OCI-LY7 (cell line): ENCODE data around the gene SPATS1. TPM values are rescaled to one million over a fixed set of nuclear protein-coding genes. Genes with fewer than 3 reads are reported as not detected.

Experiments
- BruUV-seq: library from RNA; stranded (reverse); fragments of 400-500 nt; replicated peaks from 2 replicates; lab custom pipeline; 2021; lab: Mats Ljungman, UMichigan
- CTCF ChIA-PET: fragments of 300-600 bp; sonication (Branson Sonifier 250); formaldehyde crosslinking; loops from one replicate; lab custom pipeline; 2022; ENCODE audit warnings: antibody characterized with exemption; ENCODE audit not compliant: unreplicated experiment; lab: Charles Lee
- POLR2A ChIA-PET: fragments of 300-600 bp; sonication (Branson Sonifier 250); formaldehyde crosslinking; loops from one replicate; lab custom pipeline; 2022; ENCODE audit warnings: antibody characterized with exemption; lab: Charles Lee
- DNase-seq: peaks from one replicate; pipeline ENCODE4 v3.0.0-alpha.2; 2015; ENCODE audit warnings: low spot score
- H2AFZ ChIP-seq: fragments of 200-600 bp; sonication (generic), shearing (Covaris generic); 2 replicates; pipeline ENCODE4 v1.6.1; 2014; ENCODE audit warnings: mild to moderate bottlenecking, antibody characterized with exemption, low read length, moderate library complexity
- H3K27ac ChIP-seq: fragments of 200-600 bp; sonication (generic); 2 replicates; pipeline ENCODE4 v1.5.1; 2014; ENCODE audit warnings: mixed run types, low read depth, mild to moderate bottlenecking, moderate library complexity, low read length, inconsistent platforms; ENCODE audit not compliant: poor library complexity, severe bottlenecking
- H3K36me3 ChIP-seq: fragments of 200-600 bp; sonication (generic); 2 replicates; pipeline ENCODE4 v1.6.1; 2014; ENCODE audit warnings: mild to moderate bottlenecking, antibody characterized with exemption, low read length, moderate library complexity, mixed read lengths; ENCODE audit not compliant: insufficient read depth
- H3K4me1 ChIP-seq: fragments of 200-600 bp; sonication (generic); 2 replicates; pipeline ENCODE4 v1.5.1; 2014; ENCODE audit warnings: mild to moderate bottlenecking, low read length; ENCODE audit not compliant: insufficient read depth, poor library complexity, severe bottlenecking
- H3K4me2 ChIP-seq: fragments of 200-600 bp; sonication (generic); 2 replicates; pipeline ENCODE4 v1.6.1; 2014; ENCODE audit warnings: mild to moderate bottlenecking, low read length
- H3K4me3 ChIP-seq: fragments of 200-600 bp; sonication (generic); 2 replicates; pipeline ENCODE4 v1.5.1; 2014; ENCODE audit warnings: mild to moderate bottlenecking, low read depth, low read length; ENCODE audit not compliant: poor library complexity, severe bottlenecking
- H3K79me2 ChIP-seq: fragments of 200-600 bp; sonication (generic); 2 replicates; pipeline ENCODE4 v1.6.1; 2016; ENCODE audit warnings: low read depth, mild to moderate bottlenecking, low read length, moderate library complexity, mixed read lengths; ENCODE audit not compliant: insufficient read depth
- H3K9me2 ChIP-seq: fragments of 200-600 bp; sonication (generic); 2 replicates; pipeline ENCODE4 v1.6.1; 2016; ENCODE audit warnings: mild to moderate bottlenecking, low read length, mixed read lengths; ENCODE audit not compliant: insufficient read depth
- H3K9me3 ChIP-seq: fragments of 200-600 bp; sonication (generic); 2 replicates; pipeline ENCODE4 v1.6.1; 2014; ENCODE audit warnings: mild to moderate bottlenecking, mixed run types, low read length, mixed read lengths
- H4K20me1 ChIP-seq: fragments of 200-600 bp; sonication (generic); 2 replicates; pipeline ENCODE4 v1.6.1; 2014; ENCODE audit warnings: mild to moderate bottlenecking, antibody characterized with exemption, low read length, moderate library complexity, mixed read lengths; ENCODE audit not compliant: insufficient read depth
- EZH2phosphoT487 ChIP-seq: fragments of 200-600 bp; sonication (generic); IDR thresholded peaks from 2 replicates; pipeline ENCODE4 v1.6.1; 2018; ENCODE audit warnings: low read depth, borderline replicate concordance, mild to moderate bottlenecking, mixed run types, antibody characterized with exemption, low read length, moderate library complexity, mixed read lengths
- intact Hi-C: fragments of 100-400 bp; cut with micrococcal nuclease; formaldehyde crosslinking; loops from one replicate; pipeline ENCODE4 v1.10.0; 2022; ENCODE audit not compliant: unreplicated experiment
- total RNA-seq, 2 experiments: library from RNA; depleted of rRNA in 1 of 2; stranded (reverse); fragments of >200 nt in 1 of 2; shearing (Covaris generic) in 1 of 2; gene quantifications; 2 replicates each; pipeline ENCODE4 v1.2.3, GENCODE V29; 2014 to 2022
- TF ChIP-seq, protein P1 (sequence below): fragments of 200-600 bp; sonication (generic); conservative IDR thresholded peaks from 2 replicates; pipeline ENCODE4 v1.5.1; 2014; ENCODE audit warnings: mild to moderate bottlenecking, antibody characterized with exemption, low read length, moderate library complexity, mixed read lengths

SPATS1 gene
- total RNA-seq, 2 experiments from 2014 or later, result not detected

DNA sequence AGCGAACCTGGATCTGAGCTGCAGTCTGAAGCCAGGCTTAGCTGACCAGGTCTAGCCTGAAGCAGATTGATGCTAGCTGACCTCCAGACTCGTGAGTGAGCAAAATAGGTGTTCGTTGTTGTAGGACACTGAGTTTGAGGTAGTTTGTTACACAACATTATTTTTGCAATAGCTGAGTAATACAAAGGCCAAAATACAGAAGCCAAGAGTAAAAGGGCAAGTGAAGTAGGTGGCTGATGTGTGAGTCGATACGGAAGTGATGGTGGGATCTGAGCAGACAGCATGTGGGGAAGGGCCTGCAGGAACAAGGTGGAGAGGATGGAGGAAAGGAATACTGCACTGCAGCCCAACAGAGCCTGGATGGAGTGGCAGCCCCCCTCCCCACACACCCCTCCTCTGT, 8.5 kb upstream of the SPATS1 start:
- Histone ChIP-seq H3K4me2 (no peak overlapping the region), H3K79me2 (no peaks in the 10 kb centered on the region), H3K9me3 (no peaks in the 10 kb centered on the region), H3K4me3 (no peak overlapping the region), H3K27ac (no peak overlapping the region), H2AFZ (no peak overlapping the region), H4K20me1 (no peaks in the 10 kb centered on the region), H3K36me3 (no peaks in the 10 kb centered on the region), H3K4me1 (no peaks in the 10 kb centered on the region), H3K9me2 (no peaks in the 10 kb centered on the region)
- ChIA-PET POLR2A (interaction anchor here (0.6 kb wide), 1 partner anchor 694 kb away, joined by 3 read pairs; no protein-coding TSS in a partner anchor), CTCF (no interaction called here)
- intact Hi-C loops, result no loop called here
- TF ChIP-seq, protein P1, sequence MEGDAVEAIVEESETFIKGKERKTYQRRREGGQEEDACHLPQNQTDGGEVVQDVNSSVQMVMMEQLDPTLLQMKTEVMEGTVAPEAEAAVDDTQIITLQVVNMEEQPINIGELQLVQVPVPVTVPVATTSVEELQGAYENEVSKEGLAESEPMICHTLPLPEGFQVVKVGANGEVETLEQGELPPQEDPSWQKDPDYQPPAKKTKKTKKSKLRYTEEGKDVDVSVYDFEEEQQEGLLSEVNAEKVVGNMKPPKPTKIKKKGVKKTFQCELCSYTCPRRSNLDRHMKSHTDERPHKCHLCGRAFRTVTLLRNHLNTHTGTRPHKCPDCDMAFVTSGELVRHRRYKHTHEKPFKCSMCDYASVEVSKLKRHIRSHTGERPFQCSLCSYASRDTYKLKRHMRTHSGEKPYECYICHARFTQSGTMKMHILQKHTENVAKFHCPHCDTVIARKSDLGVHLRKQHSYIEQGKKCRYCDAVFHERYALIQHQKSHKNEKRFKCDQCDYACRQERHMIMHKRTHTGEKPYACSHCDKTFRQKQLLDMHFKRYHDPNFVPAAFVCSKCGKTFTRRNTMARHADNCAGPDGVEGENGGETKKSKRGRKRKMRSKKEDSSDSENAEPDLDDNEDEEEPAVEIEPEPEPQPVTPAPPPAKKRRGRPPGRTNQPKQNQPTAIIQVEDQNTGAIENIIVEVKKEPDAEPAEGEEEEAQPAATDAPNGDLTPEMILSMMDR, result no peak
- no peak for TF ChIP-seq EZH2phosphoT487
- no TSS peak for BruUV-seq
- no peak for DNase-seq

DNA sequence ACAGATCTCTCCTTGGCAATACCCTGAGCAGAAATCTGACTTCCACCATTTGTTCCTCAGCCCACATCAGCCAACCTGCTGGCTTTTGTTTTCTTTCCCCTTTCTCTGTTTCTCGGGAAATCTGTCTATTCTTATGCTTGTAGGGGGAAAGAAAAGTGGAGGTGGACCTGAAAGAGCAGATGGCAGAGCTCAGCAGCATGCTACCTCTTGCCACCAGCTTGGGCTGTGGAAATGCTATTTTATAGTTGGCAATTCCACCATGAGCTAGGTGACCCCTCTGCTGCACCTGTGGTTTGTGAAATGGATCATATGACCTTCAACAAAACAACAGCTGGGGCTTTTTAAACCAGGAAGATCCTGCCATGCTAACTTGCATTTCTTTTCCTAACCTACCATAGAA, 6.8 kb upstream of the SPATS1 start:
- Histone ChIP-seq H3K4me3 (no peak overlapping the region), H3K4me2 (no peak overlapping the region), H3K36me3 (no peaks in the 10 kb centered on the region), H3K4me1 (no peaks in the 10 kb centered on the region), H4K20me1 (no peaks in the 10 kb centered on the region), H3K27ac (no peak overlapping the region), H3K79me2 (no peaks in the 10 kb centered on the region), H3K9me3 (no peaks in the 10 kb centered on the region), H3K9me2 (no peaks in the 10 kb centered on the region), H2AFZ (no peak overlapping the region)
- BruUV-seq, result no TSS peak
- intact Hi-C loops, result loop anchor here (5.0 kb wide), 1 partner anchor 238 kb away; no protein-coding TSS in a partner anchor
- ChIA-PET POLR2A (interaction anchor here (0.7 to 0.9 kb wide), 2 partner anchors 8 to 12 kb away, joined by 3 read pairs; no protein-coding TSS in a partner anchor), CTCF (no interaction called here)
- no peak for TF ChIP-seq EZH2phosphoT487
- TF ChIP-seq, protein P1, result no peak
- DNase-seq, result no peak

DNA sequence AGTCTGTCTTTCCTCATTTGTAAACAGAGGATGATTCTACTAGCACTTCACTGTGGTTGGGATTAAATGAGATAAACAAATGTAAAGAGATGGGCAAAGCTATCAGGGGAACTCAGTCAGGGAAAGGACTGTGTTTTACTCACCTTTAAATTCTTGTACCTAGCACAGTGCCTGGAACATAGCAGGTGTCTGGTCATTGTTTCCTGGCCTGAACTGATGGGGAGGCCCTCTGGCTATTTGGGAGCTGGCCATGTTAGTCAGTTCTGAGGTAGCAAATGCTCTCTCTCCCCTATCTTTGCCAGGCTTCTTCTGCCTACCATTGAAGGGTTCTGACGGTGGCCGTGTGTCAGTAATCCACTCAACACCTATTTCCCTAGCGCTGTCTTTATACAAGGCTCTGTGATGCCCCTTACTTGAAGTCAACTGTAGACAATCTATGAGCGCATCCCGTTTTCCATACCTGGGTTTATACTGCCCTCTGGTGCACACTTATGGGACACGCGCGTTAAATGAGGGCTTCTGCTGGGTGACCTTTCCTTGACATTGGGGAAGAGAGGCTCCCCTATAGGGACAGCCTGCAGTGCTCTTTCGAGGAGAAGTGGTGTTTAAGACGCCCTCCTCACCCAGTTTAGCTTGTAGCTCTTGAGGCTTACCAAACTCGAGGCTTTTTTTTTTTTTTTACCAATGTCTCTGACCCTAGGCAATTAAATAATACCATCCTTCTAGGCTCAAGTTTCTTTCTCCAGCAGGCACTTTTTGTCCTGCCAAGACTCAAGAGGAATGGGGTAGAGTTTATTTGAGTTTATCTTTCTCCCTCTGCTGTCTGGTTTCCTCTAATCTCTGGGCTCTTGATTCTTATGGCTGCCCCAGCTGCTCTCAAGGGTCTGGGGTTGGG, 4.0 kb upstream of the SPATS1 start:
- no peaks in the 10 kb centered on the region for H3K79me2 ChIP-seq
- no peaks in the 10 kb centered on the region for H3K36me3 ChIP-seq
- no peak for TF ChIP-seq EZH2phosphoT487
- TF ChIP-seq, protein P1, result peak; percentile 86
- intact Hi-C loops, result loop anchor here (1.0 to 5.0 kb wide), 3 partner anchors 70 to 241 kb away; no protein-coding TSS in a partner anchor
- no peak overlapping the region for H2AFZ ChIP-seq
- no peaks in the 10 kb centered on the region for H3K9me2 ChIP-seq
- ChIA-PET POLR2A (no interaction called here), CTCF (interaction anchor here (1.2 kb wide), 1 partner anchor 46 kb away, joined by 3 read pairs; no protein-coding TSS in a partner anchor)
- no peaks in the 10 kb centered on the region for H3K4me1 ChIP-seq
- no TSS peak for BruUV-seq
- H3K27ac ChIP-seq, result no peak overlapping the region
- no peaks in the 10 kb centered on the region for H4K20me1 ChIP-seq
- no peaks in the 10 kb centered on the region for H3K9me3 ChIP-seq
- H3K4me2 ChIP-seq, result no peak overlapping the region
- peak; percentile 80 for DNase-seq
- H3K4me3 ChIP-seq, result no peak overlapping the region
